Omental fat pad (tissue), 4 donors: ENCODE data around the gene PFKL. TPM values are rescaled to one million over a fixed set of nuclear protein-coding genes. Genes with fewer than 3 reads are reported as not detected.

Experiments used
- ATAC-seq: fragments of 150-250 bp; one replicate; pipeline ENCODE4 v1.9.1; 2016; ENCODE audit warnings: mild to moderate bottlenecking, moderate library complexity; ENCODE audit not compliant: low FRiP score
- DNase-seq: peaks from one replicate; pipeline ENCODE4 v3.0.0-alpha.2; 2019; ENCODE audit warnings: low spot score
- CTCF ChIP-seq, 3 donors: fragments of 450-650 bp; IDR thresholded peaks; one replicate each; pipeline ENCODE4 v1.5.1; 2016 to 2017; ENCODE audit warnings: antibody characterized with exemption in 3 of 3, mild to moderate bottlenecking in 3 of 3, moderate library complexity in 2 of 3
- total RNA-seq, 4 donors: library from RNA; depleted of rRNA; stranded (reverse); fragments of >200 nt; gene quantifications; one replicate each; pipeline ENCODE4 v1.1.0, GENCODE V29; 2016

The PFKL gene
- total RNA-seq, 4 donors from 2014 or later = 75.7 to 114 (median 104) TPM

GRCh38 chr21:44260791-44261631 lies 38.8 kb upstream of the PFKL start:
- ATAC-seq = no peak
- no peak for DNase-seq
- TF ChIP-seq CTCF (IDR thresholded peaks at IDR 0.05) = no peak

- no peak for TF ChIP-seq CTCF (IDR thresholded peaks at IDR 0.05)
- no peak for ATAC-seq
Measured at GRCh38 chr21:44261675-44262295, 38.1 kb upstream of the PFKL start, which contains the start of gene DNMT3L. Gene DNMT3L (minus strand): TSS chr21:44261897. CDS start chr21:44261259, 638 bp downstream.

GRCh38 chr21:44262338-44263056 lies 37.4 kb upstream of the PFKL start:
- no peak for TF ChIP-seq CTCF (IDR thresholded peaks at IDR 0.05)
- DNase-seq (no peak), ATAC-seq (no peak)

More at GRCh38 chr21:44261675-44262295, 38.1 kb upstream of the PFKL start, which contains the start of gene DNMT3L:
- DNase-seq = no peak

- ATAC-seq = no peak
- no peak for DNase-seq
- TF ChIP-seq CTCF (IDR thresholded peaks at IDR 0.05) = no peak
Measured at GRCh38 chr21:44263221-44263760, 36.6 kb upstream of the PFKL start.

- TF ChIP-seq CTCF (IDR thresholded peaks at IDR 0.05) = no peak
- ATAC-seq (no peak), DNase-seq (no peak)
Measured at GRCh38 chr21:44263768-44264167, 36.1 kb upstream of the PFKL start.

GRCh38 chr21:44265734-44266270 lies 34.1 kb upstream of the PFKL start:
- no peak for TF ChIP-seq CTCF (IDR thresholded peaks at IDR 0.05)
- DNase-seq (no peak), ATAC-seq (no peak)
